SK-N-SH (cell line): ENCODE measurements around the gene MRAP2. TPM values are rescaled to one million over a fixed set of nuclear protein-coding genes. Genes with fewer than 3 reads are reported as not detected.

Experiments used
- CTCF ChIA-PET: fragments of 300-600, 350-600 bp; formaldehyde crosslinking; extraction: SDS; loops from one replicate; lab custom pipeline; 2021; lab: Yijun Ruan, JAX
- POLR2A ChIA-PET: fragments of 350-600 bp; sonication (Branson Sonifier 250); formaldehyde crosslinking; extraction: SDS; loops from one replicate; lab custom pipeline; 2020; ENCODE audit warnings: antibody characterized with exemption, inconsistent platforms; lab: Yijun Ruan, JAX
- DNase-seq: peaks from one replicate; pipeline ENCODE4 v3.0.0; 2012
- H2AFZ ChIP-seq: fragments of 200-600 bp; sonication (generic); 2 replicates; pipeline ENCODE4 v1.8.1; 2016; ENCODE audit warnings: antibody characterized with exemption, mild to moderate bottlenecking, low read depth
- H3F3A ChIP-seq: fragments of 200-600 bp; sonication (generic); replicated peaks from 2 replicates; pipeline ENCODE3; 2016; ENCODE audit warnings: antibody characterized with exemption, mild to moderate bottlenecking; ENCODE audit not compliant: insufficient read depth
- H3K27ac ChIP-seq, 2 experiments: fragments of 200-500 bp in 1 of 2; fragments of 200-600 bp in 1 of 2; sonication (Bioruptor generic) in 1 of 2; sonication (generic), shearing (Covaris generic) in 1 of 2; 2 replicates each; pipeline versions ENCODE4 v1.5.1 to v1.6.1; 2014 to 2016; ENCODE audit warnings: low read depth in 2 of 2, inconsistent platforms in 1 of 2, low read length in 1 of 2, mild to moderate bottlenecking in 1 of 2, mixed read lengths in 1 of 2
- H3K27me3 ChIP-seq: fragments of 200-600 bp; sonication (generic), shearing (Covaris generic); 2 replicates; pipeline ENCODE4 v1.6.1; 2016; ENCODE audit warnings: mixed run types; ENCODE audit not compliant: insufficient read depth
- H3K36me3 ChIP-seq, 2 experiments: fragments of 200-500 bp in 1 of 2; fragments of 200-600 bp in 1 of 2; sonication (Bioruptor generic) in 1 of 2; sonication (generic) in 1 of 2; replicated peaks in 1 of 2; 2 replicates each; pipeline versions ENCODE3 to v1.5.1; 2014 to 2016; ENCODE audit warnings: low read length in 1 of 2, mild to moderate bottlenecking in 1 of 2; ENCODE audit not compliant: insufficient read depth in 2 of 2, control insufficient read depth in 1 of 2
- H3K4me1 ChIP-seq, 2 experiments: fragments of 200-500 bp in 1 of 2; fragments of 200-600 bp in 1 of 2; sonication (Bioruptor generic) in 1 of 2; sonication (generic), shearing (Covaris generic) in 1 of 2; 2 replicates each; pipeline versions ENCODE4 v1.5.1 to v1.6.1; 2014 to 2016; ENCODE audit warnings: low read depth in 1 of 2, low read length in 1 of 2, mixed run types in 1 of 2; ENCODE audit not compliant: insufficient read depth in 2 of 2, control insufficient read depth in 1 of 2
- H3K4me2 ChIP-seq: fragments of 200-600 bp; sonication (generic), shearing (Covaris generic); 2 replicates; pipeline ENCODE4 v1.6.1; 2017; ENCODE audit warnings: mixed run types
- H3K4me3 ChIP-seq, 2 experiments: fragments of 200-500 bp in 1 of 2; fragments of 200-600 bp in 1 of 2; sonication (Bioruptor generic) in 1 of 2; sonication (generic), shearing (Covaris generic) in 1 of 2; 2 replicates each; pipeline versions ENCODE4 v1.5.1 to v1.8.1; 2014 to 2016; ENCODE audit warnings: low read depth in 2 of 2, inconsistent platforms in 1 of 2, low read length in 1 of 2, mild to moderate bottlenecking in 1 of 2, mixed read lengths in 1 of 2, moderate library complexity in 1 of 2
- H3K79me2 ChIP-seq: fragments of 200-600 bp; sonication (generic); 2 replicates; pipeline ENCODE4 v1.8.1; 2017; ENCODE audit warnings: mild to moderate bottlenecking; ENCODE audit not compliant: insufficient read depth
- H3K9ac ChIP-seq: fragments of 200-600 bp; sonication (generic); 2 replicates; pipeline ENCODE4 v1.6.1; 2017; ENCODE audit warnings: mixed run types
- H3K9me2 ChIP-seq: fragments of 200-600 bp; sonication (generic); 2 replicates; pipeline ENCODE4 v1.6.1; 2017; ENCODE audit warnings: mixed run types
- H3K9me3 ChIP-seq: fragments of 200-600 bp; sonication (generic); 2 replicates; pipeline ENCODE4 v1.6.1; 2017; ENCODE audit warnings: mixed run types, mild to moderate bottlenecking, moderate library complexity
- H4K20me1 ChIP-seq: fragments of 200-600 bp; sonication (generic); 2 replicates; pipeline ENCODE4 v1.6.1; 2017; ENCODE audit warnings: mild to moderate bottlenecking, mixed run types; ENCODE audit not compliant: insufficient read depth
- CHD2 ChIP-seq: fragments of 150-350 bp; IDR thresholded peaks from 2 replicates; pipeline ENCODE4 v1.6.1; 2018; ENCODE audit warnings: low read length; ENCODE audit not compliant: partially characterized antibody
- ELF1 ChIP-seq: IDR thresholded peaks from 2 replicates; pipeline ENCODE4 v1.4.0; 2012
- FOSL2 ChIP-seq: IDR thresholded peaks from 2 replicates; pipeline ENCODE4 v1.4.0; 2012; ENCODE audit warnings: low read depth, mild to moderate bottlenecking, moderate library complexity, borderline replicate concordance
- FOXJ3 ChIP-seq: sonication (generic); formaldehyde crosslinking; IDR thresholded peaks from 2 replicates; pipeline ENCODE4 v1.5.1; 2020; ENCODE audit warnings: mild to moderate bottlenecking, missing genetic modification reagents
- GABPA ChIP-seq: IDR thresholded peaks from 2 replicates; pipeline ENCODE4 v1.4.0; 2012; ENCODE audit warnings: low read depth, mild to moderate bottlenecking
- GATA2 ChIP-seq: sonication (generic); formaldehyde crosslinking; IDR thresholded peaks from 2 replicates; pipeline ENCODE4 v1.5.0; 2020; ENCODE audit warnings: mild to moderate bottlenecking, missing genetic modification reagents
- IRF3 ChIP-seq: fragments of 150-350 bp; IDR thresholded peaks from 2 replicates; pipeline ENCODE4 v1.6.1; 2016; ENCODE audit warnings: mild to moderate bottlenecking, low read depth, low read length
- JUND ChIP-seq: IDR thresholded peaks from 2 replicates; pipeline ENCODE4 v1.4.0; 2012
- MEF2A ChIP-seq: IDR thresholded peaks from 2 replicates; pipeline ENCODE4 v1.4.0; 2012; ENCODE audit warnings: low read depth, borderline replicate concordance
- MXI1 ChIP-seq: IDR thresholded peaks from 2 replicates; pipeline ENCODE4 v1.6.1; 2012; ENCODE audit warnings: mild to moderate bottlenecking, low read depth, low read length, improper control_type of control experiment
- NRF1 ChIP-seq: IDR thresholded peaks from 2 replicates; pipeline ENCODE4 v1.6.1; 2012; ENCODE audit warnings: low read depth, mild to moderate bottlenecking, low read length
- POLR2AphosphoS5 ChIP-seq: IDR thresholded peaks from 2 replicates; pipeline ENCODE4 v1.6.1; 2012; ENCODE audit warnings: low read depth, low read length
- RAD21 ChIP-seq: IDR thresholded peaks from 2 replicates; pipeline ENCODE4 v1.6.1; 2012; ENCODE audit warnings: mild to moderate bottlenecking, low read length
- RCOR1 ChIP-seq: fragments of 150-350 bp; IDR thresholded peaks from 2 replicates; pipeline ENCODE4 v1.6.1; 2017; ENCODE audit warnings: antibody characterized with exemption, low read length
- RFX5 ChIP-seq: IDR thresholded peaks from 2 replicates; pipeline ENCODE4 v1.6.1; 2012; ENCODE audit warnings: mild to moderate bottlenecking, improper control_type of control experiment, low read length
- SIN3A ChIP-seq: IDR thresholded peaks from 2 replicates; pipeline ENCODE4 v1.6.1; 2012; ENCODE audit warnings: low read depth, mild to moderate bottlenecking, low read length, moderate library complexity, borderline replicate concordance
- SMC3 ChIP-seq: IDR thresholded peaks from 2 replicates; pipeline ENCODE4 v1.6.1; 2012; ENCODE audit warnings: low read depth, low read length, improper control_type of control experiment
- TAF1 ChIP-seq: IDR thresholded peaks from 2 replicates; pipeline ENCODE4 v1.6.1; 2012; ENCODE audit warnings: low read depth, mild to moderate bottlenecking, low read length, moderate library complexity, borderline replicate concordance
- TCF12 ChIP-seq: IDR thresholded peaks from 2 replicates; pipeline ENCODE4 v1.4.0; 2012
- USF1 ChIP-seq: IDR thresholded peaks from 2 replicates; pipeline ENCODE4 v1.4.0; 2012; ENCODE audit warnings: low read depth, borderline replicate concordance
- YY1 ChIP-seq: IDR thresholded peaks from 2 replicates; pipeline ENCODE4 v1.4.0; 2012; ENCODE audit warnings: low read depth, mild to moderate bottlenecking
- ZBTB33 ChIP-seq: IDR thresholded peaks from 2 replicates; pipeline ENCODE4 v1.4.0; 2012; ENCODE audit warnings: low read depth, borderline replicate concordance
- WGBS: methylation state at CpG from one replicate; pipeline ENCODE4 v1.1.6; 2017; ENCODE audit warnings: low lambda C conversion rate; 5-methylcytosine and 5-hydroxymethylcytosine counted together
- polyA plus RNA-seq, 3 experiments: library from polyadenylated mRNA; depleted of rRNA; stranded (reverse); fragments of >200 nt; gene quantifications; 2 replicates each; pipeline ENCODE4 v1.2.3, GENCODE V29; 2012

MRAP2 gene
- polyA plus RNA-seq, 1 of the 3 experiments (the other 2 are of a cell fraction), result 0.12 TPM

GRCh38 chr6:84019842-84020211, 13.7 kb upstream of the MRAP2 start:
- Histone ChIP-seq H3K4me3 (no peak overlapping the region), H3K9me3 (no peaks in the 10 kb centered on the region), H3K4me2 (no peak overlapping the region), H3K79me2 (no peaks in the 10 kb centered on the region), H3K36me3 (no peaks in the 10 kb centered on the region)
- CTCF ChIA-PET, result no interaction called here
- TF ChIP-seq RCOR1 (no peak), JUND (no peak), GATA2 (no peak), MXI1 (no peak), TCF12 (no peak), IRF3 (no peak), GABPA (no peak), SIN3A (no peak), RAD21 (no peak), CHD2 (no peak), ELF1 (no peak), USF1 (no peak)
- TF ChIP-seq, all 33 proteins: peak for 0
- peaks cover 0 to 21% of the 10 kb centered on the region in 2 experiments; a peak in 2 of 4 replicates for H3K4me1 ChIP-seq
- POLR2A ChIA-PET, result no interaction called here
- H4K20me1 ChIP-seq, result no peaks in the 10 kb centered on the region
- H3K9me2 ChIP-seq, result no peaks in the 10 kb centered on the region
- H3F3A ChIP-seq, result no peaks in the 10 kb centered on the region
- no peak overlapping the region for H2AFZ ChIP-seq
- peak overlapping the region in 1 of 2 experiments; percentile 39; a peak in 1 of 4 replicates for H3K27ac ChIP-seq
- H3K9ac ChIP-seq, result no peak overlapping the region
- 62% methylated on average over 6 of the region's 6 CpGs for WGBS
- no peaks in the 10 kb centered on the region for H3K27me3 ChIP-seq
- DNase-seq, result no peak

- no peak for DNase-seq
- Histone ChIP-seq H3K27me3 (no peaks in the 10 kb centered on the region), H3K9me2 (no peaks in the 10 kb centered on the region), H3K36me3 (no peaks in the 10 kb centered on the region), H3K9me3 (no peaks in the 10 kb centered on the region), H3K79me2 (no peaks in the 10 kb centered on the region), H3K4me3 (no peak overlapping the region), H2AFZ (no peak overlapping the region), H3K9ac (no peak overlapping the region), H3K27ac (no peak overlapping the region), H3K4me1 (peaks cover 0 to 15% of the 10 kb centered on the region in 2 experiments; a peak in 2 of 4 replicates), H4K20me1 (no peaks in the 10 kb centered on the region), H3K4me2 (no peak overlapping the region), H3F3A (no peaks in the 10 kb centered on the region)
- ChIA-PET POLR2A (no interaction called here), CTCF (interaction anchor here (1.3 kb wide), 1 partner anchor 12 kb away, joined by 3 read pairs; no protein-coding TSS in a partner anchor)
- 47% methylated on average over 2 of the region's 2 CpGs for WGBS
- no peak for TF ChIP-seq GATA2
- TF ChIP-seq TAF1, result no peak
- TF ChIP-seq IRF3, result no peak
- TF ChIP-seq MEF2A, result no peak
- TF ChIP-seq MXI1, result no peak
- TF ChIP-seq ZBTB33, result no peak
- no peak for TF ChIP-seq FOXJ3 (CRISPR knock-in tag)
- no peak for TF ChIP-seq NRF1
- no peak for TF ChIP-seq TCF12
- TF ChIP-seq RCOR1, result no peak
- TF ChIP-seq RAD21, result no peak
- no peak for TF ChIP-seq POLR2AphosphoS5
- TF ChIP-seq YY1, result no peak
- TF ChIP-seq RFX5, result no peak
- no peak for TF ChIP-seq GABPA
- TF ChIP-seq SMC3, result no peak
- TF ChIP-seq FOSL2, result no peak
Observed at GRCh38 chr6:84021625-84022024, 11.9 kb upstream of the MRAP2 start.
